ENCODE results near the gene NOS1AP.

DNA sequence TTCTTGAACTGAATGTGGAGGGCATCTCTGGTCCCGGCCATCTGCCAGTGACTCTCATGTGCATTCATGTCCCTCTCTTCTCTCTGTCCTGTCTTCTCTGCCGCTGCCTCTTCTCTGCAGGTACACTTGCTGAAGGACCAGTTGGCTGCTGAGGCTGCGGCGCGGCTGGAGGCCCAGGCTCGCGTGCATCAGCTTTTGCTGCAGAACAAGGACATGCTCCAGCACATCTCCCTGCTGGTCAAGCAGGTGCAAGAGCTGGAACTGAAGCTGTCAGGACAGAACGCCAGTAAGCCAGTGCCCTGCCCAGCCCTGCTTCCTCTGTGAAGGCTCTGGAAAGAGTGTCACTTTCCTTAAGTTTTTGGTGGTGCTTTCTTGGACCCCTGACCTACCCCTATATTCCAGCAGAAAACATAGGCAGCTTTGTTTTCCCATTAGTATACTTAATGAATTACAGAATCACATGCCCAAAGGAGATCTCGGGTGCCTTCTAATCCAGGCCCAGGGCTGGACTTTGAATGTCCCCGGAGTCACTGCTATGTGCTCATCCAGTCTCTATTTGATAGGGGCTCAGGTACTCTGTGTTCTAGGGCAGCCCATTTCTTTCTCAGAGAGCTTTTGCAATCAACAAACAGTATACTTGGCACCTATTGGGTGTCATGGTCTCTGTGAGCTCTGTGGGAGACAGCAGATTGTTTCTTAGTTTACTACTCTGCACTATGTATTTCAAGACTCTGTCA, 296.0 kb downstream of the NOS1AP start:
- TF ChIP-seq, protein P1, sequence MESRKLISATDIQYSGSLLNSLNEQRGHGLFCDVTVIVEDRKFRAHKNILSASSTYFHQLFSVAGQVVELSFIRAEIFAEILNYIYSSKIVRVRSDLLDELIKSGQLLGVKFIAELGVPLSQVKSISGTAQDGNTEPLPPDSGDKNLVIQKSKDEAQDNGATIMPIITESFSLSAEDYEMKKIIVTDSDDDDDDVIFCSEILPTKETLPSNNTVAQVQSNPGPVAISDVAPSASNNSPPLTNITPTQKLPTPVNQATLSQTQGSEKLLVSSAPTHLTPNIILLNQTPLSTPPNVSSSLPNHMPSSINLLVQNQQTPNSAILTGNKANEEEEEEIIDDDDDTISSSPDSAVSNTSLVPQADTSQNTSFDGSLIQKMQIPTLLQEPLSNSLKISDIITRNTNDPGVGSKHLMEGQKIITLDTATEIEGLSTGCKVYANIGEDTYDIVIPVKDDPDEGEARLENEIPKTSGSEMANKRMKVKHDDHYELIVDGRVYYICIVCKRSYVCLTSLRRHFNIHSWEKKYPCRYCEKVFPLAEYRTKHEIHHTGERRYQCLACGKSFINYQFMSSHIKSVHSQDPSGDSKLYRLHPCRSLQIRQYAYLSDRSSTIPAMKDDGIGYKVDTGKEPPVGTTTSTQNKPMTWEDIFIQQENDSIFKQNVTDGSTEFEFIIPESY (IDR thresholded peaks at IDR 0.05; ENCODE audit: borderline replicate concordance, low read depth): no peak
- no peak for TF ChIP-seq RCOR1 (IDR thresholded peaks at IDR 0.05; ENCODE audit: low read length)
- TF ChIP-seq GATA2 (CRISPR knock-in tag; IDR thresholded peaks at IDR 0.05): no peak
- TF ChIP-seq YY1 (IDR thresholded peaks at IDR 0.05; ENCODE audit: low read depth): no peak
- TF ChIP-seq, protein P2, sequence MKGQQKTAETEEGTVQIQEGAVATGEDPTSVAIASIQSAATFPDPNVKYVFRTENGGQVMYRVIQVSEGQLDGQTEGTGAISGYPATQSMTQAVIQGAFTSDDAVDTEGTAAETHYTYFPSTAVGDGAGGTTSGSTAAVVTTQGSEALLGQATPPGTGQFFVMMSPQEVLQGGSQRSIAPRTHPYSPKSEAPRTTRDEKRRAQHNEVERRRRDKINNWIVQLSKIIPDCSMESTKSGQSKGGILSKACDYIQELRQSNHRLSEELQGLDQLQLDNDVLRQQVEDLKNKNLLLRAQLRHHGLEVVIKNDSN (IDR thresholded peaks at IDR 0.05; ENCODE audit: borderline replicate concordance, low read depth): no peak
- TF ChIP-seq, protein P3, sequence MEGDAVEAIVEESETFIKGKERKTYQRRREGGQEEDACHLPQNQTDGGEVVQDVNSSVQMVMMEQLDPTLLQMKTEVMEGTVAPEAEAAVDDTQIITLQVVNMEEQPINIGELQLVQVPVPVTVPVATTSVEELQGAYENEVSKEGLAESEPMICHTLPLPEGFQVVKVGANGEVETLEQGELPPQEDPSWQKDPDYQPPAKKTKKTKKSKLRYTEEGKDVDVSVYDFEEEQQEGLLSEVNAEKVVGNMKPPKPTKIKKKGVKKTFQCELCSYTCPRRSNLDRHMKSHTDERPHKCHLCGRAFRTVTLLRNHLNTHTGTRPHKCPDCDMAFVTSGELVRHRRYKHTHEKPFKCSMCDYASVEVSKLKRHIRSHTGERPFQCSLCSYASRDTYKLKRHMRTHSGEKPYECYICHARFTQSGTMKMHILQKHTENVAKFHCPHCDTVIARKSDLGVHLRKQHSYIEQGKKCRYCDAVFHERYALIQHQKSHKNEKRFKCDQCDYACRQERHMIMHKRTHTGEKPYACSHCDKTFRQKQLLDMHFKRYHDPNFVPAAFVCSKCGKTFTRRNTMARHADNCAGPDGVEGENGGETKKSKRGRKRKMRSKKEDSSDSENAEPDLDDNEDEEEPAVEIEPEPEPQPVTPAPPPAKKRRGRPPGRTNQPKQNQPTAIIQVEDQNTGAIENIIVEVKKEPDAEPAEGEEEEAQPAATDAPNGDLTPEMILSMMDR (IDR thresholded peaks at IDR 0.05): no peak

All from SK-N-SH (cell line).